ENCODE data around the gene NEO1. TPM values are rescaled to one million over a fixed set of nuclear protein-coding genes. Genes with fewer than 3 reads are reported as not detected.

NEO1 gene
- polyA plus RNA-seq, 1 donor (not counting 4 experiments of a cell fraction or from before 2014, with no cell fraction given), result 4.4 TPM

- dilution Hi-C loops (cut with MboI; ENCODE audit: extremely low pct_ligation_motif_present, low sequenced_read_pairs), result no loop called here
- no peaks in the 10 kb centered on the region for H3K9me3 ChIP-seq (ENCODE audit: control insufficient read depth, low read depth, low read length)
- H2AFZ ChIP-seq (ENCODE audit: control insufficient read depth, low read length), result no peak overlapping the region
- H3K36me3 ChIP-seq (ENCODE audit: control insufficient read depth in 2 of 2, extremely low read depth in 1 of 2, insufficient read depth in 2 of 2, low read length in 2 of 2), result no peaks in the 10 kb centered on the region
- H3K9me1 ChIP-seq (ENCODE audit: control insufficient read depth, extremely low read depth, insufficient read depth, low read length), result no peaks in the 10 kb centered on the region
- H3K9ac ChIP-seq (ENCODE audit: control insufficient read depth, extremely low read depth, insufficient read depth, low read length), result no peak overlapping the region
- H3K79me2 ChIP-seq (ENCODE audit: control insufficient read depth, insufficient read depth, low read length), result no peaks in the 10 kb centered on the region
- no peak overlapping the region for H3K4me2 ChIP-seq (ENCODE audit: control insufficient read depth, extremely low read depth, insufficient read depth, low read depth, low read length)
- DNase-seq (ENCODE audit: low read depth, low spot score) (no peak), FAIRE-seq (no peak)
- TF ChIP-seq, protein P1, sequence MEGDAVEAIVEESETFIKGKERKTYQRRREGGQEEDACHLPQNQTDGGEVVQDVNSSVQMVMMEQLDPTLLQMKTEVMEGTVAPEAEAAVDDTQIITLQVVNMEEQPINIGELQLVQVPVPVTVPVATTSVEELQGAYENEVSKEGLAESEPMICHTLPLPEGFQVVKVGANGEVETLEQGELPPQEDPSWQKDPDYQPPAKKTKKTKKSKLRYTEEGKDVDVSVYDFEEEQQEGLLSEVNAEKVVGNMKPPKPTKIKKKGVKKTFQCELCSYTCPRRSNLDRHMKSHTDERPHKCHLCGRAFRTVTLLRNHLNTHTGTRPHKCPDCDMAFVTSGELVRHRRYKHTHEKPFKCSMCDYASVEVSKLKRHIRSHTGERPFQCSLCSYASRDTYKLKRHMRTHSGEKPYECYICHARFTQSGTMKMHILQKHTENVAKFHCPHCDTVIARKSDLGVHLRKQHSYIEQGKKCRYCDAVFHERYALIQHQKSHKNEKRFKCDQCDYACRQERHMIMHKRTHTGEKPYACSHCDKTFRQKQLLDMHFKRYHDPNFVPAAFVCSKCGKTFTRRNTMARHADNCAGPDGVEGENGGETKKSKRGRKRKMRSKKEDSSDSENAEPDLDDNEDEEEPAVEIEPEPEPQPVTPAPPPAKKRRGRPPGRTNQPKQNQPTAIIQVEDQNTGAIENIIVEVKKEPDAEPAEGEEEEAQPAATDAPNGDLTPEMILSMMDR (optimal IDR thresholded peaks at IDR 0.05 in 1 of 3, IDR thresholded peaks at IDR 0.05 in 1 of 3, conservative IDR thresholded peaks at IDR 0.05 in 1 of 3; ENCODE audit: extremely low read depth in 1 of 3, insufficient read depth in 2 of 3, low read length in 3 of 3), result no peak
- TF ChIP-seq EZH2 (IDR thresholded peaks at IDR 0.05; ENCODE audit: low read length), result no peak
- H4K20me1 ChIP-seq (ENCODE audit: control insufficient read depth, extremely low read depth, insufficient read depth, low read length), result no peaks in the 10 kb centered on the region
- no peak overlapping the region for H3K27ac ChIP-seq (ENCODE audit: control insufficient read depth, insufficient read depth, low read length)
- no peaks in the 10 kb centered on the region for H3K27me3 ChIP-seq (ENCODE audit: control insufficient read depth, extremely low read depth, insufficient read depth, low read length)
- H3K4me3 ChIP-seq (ENCODE audit: control insufficient read depth in 2 of 3, extremely low read depth in 1 of 3, insufficient read depth in 2 of 3, low read depth in 1 of 3, low read length in 3 of 3), result no peak overlapping the region
- H3K4me1 ChIP-seq (ENCODE audit: control insufficient read depth, extremely low read depth, insufficient read depth, low read length), result no peaks in the 10 kb centered on the region
Measured at GRCh38 chr15:73246898-73247297, 194.6 kb downstream of the NEO1 start.

GRCh38 chr15:73247331-73247730, 195.1 kb downstream of the NEO1 start:
- no peak overlapping the region for H3K27ac ChIP-seq (ENCODE audit: control insufficient read depth, insufficient read depth, low read length)
- no peaks in the 10 kb centered on the region for H3K9me1 ChIP-seq (ENCODE audit: control insufficient read depth, extremely low read depth, insufficient read depth, low read length)
- H3K79me2 ChIP-seq (ENCODE audit: control insufficient read depth, insufficient read depth, low read length), result no peaks in the 10 kb centered on the region
- DNase-seq (ENCODE audit: low read depth, low spot score) (no peak), FAIRE-seq (no peak)
- H3K4me1 ChIP-seq (ENCODE audit: control insufficient read depth, extremely low read depth, insufficient read depth, low read length), result no peaks in the 10 kb centered on the region
- H3K27me3 ChIP-seq (ENCODE audit: control insufficient read depth, extremely low read depth, insufficient read depth, low read length), result no peaks in the 10 kb centered on the region
- no peaks in the 10 kb centered on the region for H3K9me3 ChIP-seq (ENCODE audit: control insufficient read depth, low read depth, low read length)
- H3K4me3 ChIP-seq (ENCODE audit: control insufficient read depth in 2 of 3, extremely low read depth in 1 of 3, insufficient read depth in 2 of 3, low read depth in 1 of 3, low read length in 3 of 3), result no peak overlapping the region
- no peaks in the 10 kb centered on the region for H3K36me3 ChIP-seq (ENCODE audit: control insufficient read depth in 2 of 2, extremely low read depth in 1 of 2, insufficient read depth in 2 of 2, low read length in 2 of 2)
- H2AFZ ChIP-seq (ENCODE audit: control insufficient read depth, low read length), result no peak overlapping the region
- dilution Hi-C loops (cut with MboI; ENCODE audit: extremely low pct_ligation_motif_present, low sequenced_read_pairs), result no loop called here
- no peaks in the 10 kb centered on the region for H4K20me1 ChIP-seq (ENCODE audit: control insufficient read depth, extremely low read depth, insufficient read depth, low read length)
- no peak overlapping the region for H3K4me2 ChIP-seq (ENCODE audit: control insufficient read depth, extremely low read depth, insufficient read depth, low read depth, low read length)
- TF ChIP-seq EZH2 (IDR thresholded peaks at IDR 0.05; ENCODE audit: low read length), result no peak
- TF ChIP-seq, protein P1 (optimal IDR thresholded peaks at IDR 0.05 in 1 of 3, IDR thresholded peaks at IDR 0.05 in 1 of 3, conservative IDR thresholded peaks at IDR 0.05 in 1 of 3; ENCODE audit: extremely low read depth in 1 of 3, insufficient read depth in 2 of 3, low read length in 3 of 3), result no peak
- H3K9ac ChIP-seq (ENCODE audit: control insufficient read depth, extremely low read depth, insufficient read depth, low read length), result no peak overlapping the region

Measured in keratinocyte (primary cell).